IMR-90 (cell line): ENCODE measurements around the gene HS3ST6. TPM values are rescaled to one million over a fixed set of nuclear protein-coding genes. Genes with fewer than 3 reads are reported as not detected.

ENCODE experiments used
- ATAC-seq: fragments of 200-7000 bp; cut with Tn5 transposase; 2 replicates; pipeline ENCODE4 v1.9.1; 2020; ENCODE audit warnings: low read depth, mild to moderate bottlenecking, moderate library complexity
- BruUV-seq: library from RNA; stranded (reverse); fragments of 400-500 nt; replicated peaks from 2 replicates; lab custom pipeline; 2021; lab: Mats Ljungman, UMichigan
- CTCF ChIA-PET: fragments of 300-600 bp; formaldehyde crosslinking; extraction: SDS; loops from one replicate; lab custom pipeline; 2021; ENCODE audit warnings: antibody characterized with exemption; lab: Yijun Ruan, JAX
- POLR2A ChIA-PET: fragments of 300-600 bp; sonication (Branson Sonifier 250); formaldehyde crosslinking; loops from one replicate; lab custom pipeline; 2022; ENCODE audit warnings: antibody characterized with exemption; ENCODE audit not compliant: unreplicated experiment; lab: Charles Lee
- DNase-seq: peaks from one replicate; pipeline ENCODE4 v3.0.0; 2013
- H2AFZ ChIP-seq: replicated peaks from 2 replicates; pipeline ENCODE3; 2013; ENCODE audit warnings: low read length, mild to moderate bottlenecking; ENCODE audit not compliant: poor library complexity
- H2AK5ac ChIP-seq: 2 replicates; pipeline ENCODE4 v1.6.1; 2013; ENCODE audit warnings: low read depth, low read length, inconsistent platforms
- H2AK9ac ChIP-seq: replicated peaks from 2 replicates; pipeline ENCODE3; 2013; ENCODE audit warnings: mild to moderate bottlenecking, low read depth, low read length, moderate library complexity; ENCODE audit not compliant: poor library complexity
- H2BK120ac ChIP-seq: 2 replicates; pipeline ENCODE4 v1.6.1; 2013; ENCODE audit warnings: low read depth, low read length, inconsistent platforms
- H2BK15ac ChIP-seq: 3 replicates; pipeline ENCODE4 v1.6.1; 2013; ENCODE audit warnings: low read depth, low read length, inconsistent platforms
- H2BK20ac ChIP-seq: 2 replicates; pipeline ENCODE4 v1.6.1; 2013; ENCODE audit warnings: low read depth, mild to moderate bottlenecking, inconsistent platforms, low read length, moderate library complexity
- H2BK5ac ChIP-seq: 2 replicates; pipeline ENCODE4 v1.6.1; 2013; ENCODE audit warnings: mild to moderate bottlenecking, low read depth, low read length, inconsistent platforms; ENCODE audit not compliant: poor library complexity, severe bottlenecking
- H3K14ac ChIP-seq: replicated peaks from 2 replicates; pipeline ENCODE4 v1.6.1; 2013; ENCODE audit warnings: low read depth, low read length, inconsistent platforms
- H3K18ac ChIP-seq: 2 replicates; pipeline ENCODE4 v1.6.1; 2013; ENCODE audit warnings: low read depth, low read length, control low read depth
- H3K23ac ChIP-seq: 2 replicates; pipeline ENCODE4 v1.6.1; 2013; ENCODE audit warnings: low read depth, low read length, inconsistent platforms
- H3K27ac ChIP-seq: 2 replicates; pipeline ENCODE4 v1.5.1; 2013; ENCODE audit warnings: mild to moderate bottlenecking, control low read depth, low read length; ENCODE audit not compliant: insufficient read depth
- H3K27me3 ChIP-seq: 2 replicates; pipeline ENCODE4 v1.6.1; 2013; ENCODE audit warnings: low read length; ENCODE audit not compliant: control insufficient read depth, insufficient read depth
- H3K36me3 ChIP-seq: 2 replicates; pipeline ENCODE4 v1.6.1; 2013; ENCODE audit warnings: low read length, mixed read lengths; ENCODE audit not compliant: control insufficient read depth, insufficient read depth
- H3K4ac ChIP-seq: 2 replicates; pipeline ENCODE4 v1.6.1; 2013; ENCODE audit warnings: low read depth, low read length, inconsistent platforms
- H3K4me1 ChIP-seq: 2 replicates; pipeline ENCODE4 v1.6.1; 2013; ENCODE audit warnings: low read length, mixed read lengths; ENCODE audit not compliant: control insufficient read depth, insufficient read depth
- H3K4me2 ChIP-seq: 2 replicates; pipeline ENCODE4 v1.6.1; 2013; ENCODE audit warnings: low read depth, mild to moderate bottlenecking, control low read depth, low read length, moderate library complexity
- H3K4me3 ChIP-seq: 2 replicates; pipeline ENCODE4 v1.5.1; 2013; ENCODE audit warnings: low read depth, mild to moderate bottlenecking, control low read depth, low read length, moderate library complexity; ENCODE audit not compliant: insufficient read depth
- H3K56ac ChIP-seq: 2 replicates; pipeline ENCODE4 v1.6.1; 2013; ENCODE audit warnings: low read length, inconsistent platforms; ENCODE audit not compliant: insufficient read depth; ENCODE audit errors: extremely low read depth
- H3K79me1 ChIP-seq, 2 experiments: 2 replicates each; pipeline ENCODE4 v1.6.1; 2013; ENCODE audit warnings: low read length in 2 of 2, inconsistent platforms in 1 of 2, low read depth in 1 of 2
- H3K9ac ChIP-seq: 2 replicates; pipeline ENCODE4 v1.6.1; 2013; ENCODE audit warnings: low read depth, low read length, control low read depth
- H3K9me1 ChIP-seq: 2 replicates; pipeline ENCODE4 v1.6.1; 2013; ENCODE audit warnings: low read length, inconsistent platforms; ENCODE audit not compliant: insufficient read depth
- H3K9me3 ChIP-seq: 2 replicates; pipeline ENCODE4 v1.6.1; 2013; ENCODE audit warnings: low read length; ENCODE audit not compliant: control insufficient read depth, insufficient read depth
- H4K20me1 ChIP-seq: 2 replicates; pipeline ENCODE4 v1.6.1; 2013; ENCODE audit warnings: low read length, inconsistent platforms; ENCODE audit not compliant: insufficient read depth
- H4K5ac ChIP-seq: 2 replicates; pipeline ENCODE4 v1.6.1; 2013; ENCODE audit warnings: mild to moderate bottlenecking, low read depth, low read length, control low read depth
- H4K8ac ChIP-seq, 2 experiments: 2 replicates each; pipeline ENCODE4 v1.6.1; 2013; ENCODE audit warnings: low read depth in 2 of 2, low read length in 2 of 2, control low read depth in 1 of 2, inconsistent platforms in 1 of 2
- H4K91ac ChIP-seq: 2 replicates; pipeline ENCODE4 v1.6.1; 2013; ENCODE audit warnings: low read depth, low read length, inconsistent platforms; ENCODE audit not compliant: insufficient read depth
- NFE2L2 ChIP-seq: fragments of 150-350 bp; IDR thresholded peaks from 2 replicates; pipeline ENCODE4 v1.6.1; 2016; ENCODE audit warnings: low read depth, mild to moderate bottlenecking, low read length
- WGBS, 2 experiments: methylation state at CpG; one replicate each; pipeline versions ENCODE4 v1.1.5 to v1.1.7; 2013; ENCODE audit warnings: missing lambda C conversion rate in 2 of 2; ENCODE audit not compliant: insufficient read length in 1 of 2; ENCODE audit errors: extremely low coverage in 2 of 2; 5-methylcytosine and 5-hydroxymethylcytosine counted together
- dilution Hi-C: fragments of 300-500 bp; cut with HindIII; formaldehyde crosslinking; loops from one replicate; pipeline ENCODE4 v1.14.3; 2018; ENCODE audit warnings: low sequenced_read_pairs; ENCODE audit not compliant: unreplicated experiment
- in situ Hi-C: fragments of 300-500 bp; cut with MboI; formaldehyde crosslinking; loops from 3 replicates; pipeline ENCODE4 v1.14.3; 2019; ENCODE audit warnings: low sequenced_read_pairs, inconsistent platforms, mixed read lengths
- intact Hi-C: fragments of 100-400 bp; cut with micrococcal nuclease; formaldehyde crosslinking; loops from 2 replicates; pipeline ENCODE4 v1.10.0; 2022
- polyA plus RNA-seq, 3 experiments: library from polyadenylated mRNA; depleted of rRNA; stranded (reverse); fragments of >200 nt; gene quantifications; 2 replicates each; pipeline ENCODE4 v1.2.3, GENCODE V29; 2012; ENCODE audit warnings: low replicate concordance in 1 of 3
- total RNA-seq: library from RNA; depleted of rRNA; stranded (reverse); fragments of >200 nt; gene quantifications from 2 replicates; pipeline ENCODE4 v1.2.3, GENCODE V29; 2012
- TF ChIP-seq, protein P1 (sequence below): conservative IDR thresholded peaks from 2 replicates; pipeline ENCODE4 v1.5.1; 2012; ENCODE audit warnings: mild to moderate bottlenecking, low read depth, low read length, improper control_type of control experiment

The HS3ST6 gene
- total and polyA plus RNA-seq, 2 of the 4 experiments (the other 2 are of a cell fraction), result not detected

DNA sequence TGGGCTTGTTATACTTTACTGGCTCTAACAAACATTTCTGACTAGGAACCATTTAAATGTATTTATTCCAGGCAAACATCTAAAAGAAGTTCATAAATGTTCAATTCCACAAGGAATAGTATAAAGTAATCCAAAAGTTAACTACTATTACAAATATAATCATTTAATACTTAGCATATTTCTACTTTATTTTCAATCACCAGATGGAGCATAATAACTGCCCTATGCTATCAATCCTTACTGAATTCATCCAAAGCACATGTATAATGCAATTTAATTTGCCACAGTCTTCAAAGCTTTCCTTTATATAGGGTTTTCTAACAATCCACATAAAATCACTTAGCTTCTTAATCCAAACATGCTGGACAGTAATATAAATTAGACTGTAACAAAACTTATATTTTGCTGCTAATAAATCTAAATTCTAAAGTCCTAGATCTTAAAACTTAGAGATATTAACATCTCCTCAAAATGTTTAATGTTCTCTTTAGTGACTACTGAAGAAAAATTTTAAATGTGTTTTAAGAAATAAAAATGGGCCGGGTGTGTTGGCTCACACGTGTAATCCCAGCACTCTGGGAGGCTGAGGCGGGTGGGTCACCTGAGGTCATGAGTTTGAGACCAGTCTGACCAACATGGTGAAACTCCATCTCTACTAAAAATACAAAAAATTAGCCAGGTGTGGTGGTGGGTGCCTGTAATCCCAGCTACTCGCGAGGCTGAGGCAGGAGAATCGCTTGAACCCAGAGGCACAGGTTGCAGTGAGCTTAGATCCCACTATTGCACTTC is 52.1 kb downstream of the HS3ST6 start:
- Histone ChIP-seq H3K4me2 (no peak overlapping the region), H3K79me1 (no peaks in the 10 kb centered on the region), H2AK9ac (no peak overlapping the region), H3K14ac (no peak overlapping the region), H2AK5ac (no peak overlapping the region), H3K27me3 (peaks cover 20% of the 10 kb centered on the region), H2AFZ (no peak overlapping the region), H2BK5ac (no peak overlapping the region), H3K23ac (no peak overlapping the region), H4K8ac (no peak overlapping the region), H3K56ac (no peak overlapping the region), H4K20me1 (0 out of 2 replicates have a peak, but pooled peaks cover 4% of the 10 kb centered on the region), H3K9ac (no peak overlapping the region), H2BK15ac (no peak overlapping the region), H3K4ac (no peak overlapping the region), H4K91ac (no peak overlapping the region), H3K27ac (no peak overlapping the region), H3K9me3 (no peaks in the 10 kb centered on the region), H3K4me1 (peaks cover 2% of the 10 kb centered on the region; the same call in 1 of the 2 replicates), H3K36me3 (no peaks in the 10 kb centered on the region), H2BK20ac (no peak overlapping the region), H3K9me1 (no peaks in the 10 kb centered on the region), H2BK120ac (no peak overlapping the region), H4K5ac (no peak overlapping the region), H3K18ac (no peak overlapping the region), H3K4me3 (no peak overlapping the region)
- WGBS, 2 experiments, result no CpG with 5 or more reads among the region's 6 CpGs
- ATAC-seq (no peak), DNase-seq (no peak)
- dilution Hi-C loops, result no loop called here
- intact Hi-C loops, result no loop called here
- POLR2A ChIA-PET, result no interaction called here
- no TSS peak for BruUV-seq
- TF ChIP-seq, protein P1, sequence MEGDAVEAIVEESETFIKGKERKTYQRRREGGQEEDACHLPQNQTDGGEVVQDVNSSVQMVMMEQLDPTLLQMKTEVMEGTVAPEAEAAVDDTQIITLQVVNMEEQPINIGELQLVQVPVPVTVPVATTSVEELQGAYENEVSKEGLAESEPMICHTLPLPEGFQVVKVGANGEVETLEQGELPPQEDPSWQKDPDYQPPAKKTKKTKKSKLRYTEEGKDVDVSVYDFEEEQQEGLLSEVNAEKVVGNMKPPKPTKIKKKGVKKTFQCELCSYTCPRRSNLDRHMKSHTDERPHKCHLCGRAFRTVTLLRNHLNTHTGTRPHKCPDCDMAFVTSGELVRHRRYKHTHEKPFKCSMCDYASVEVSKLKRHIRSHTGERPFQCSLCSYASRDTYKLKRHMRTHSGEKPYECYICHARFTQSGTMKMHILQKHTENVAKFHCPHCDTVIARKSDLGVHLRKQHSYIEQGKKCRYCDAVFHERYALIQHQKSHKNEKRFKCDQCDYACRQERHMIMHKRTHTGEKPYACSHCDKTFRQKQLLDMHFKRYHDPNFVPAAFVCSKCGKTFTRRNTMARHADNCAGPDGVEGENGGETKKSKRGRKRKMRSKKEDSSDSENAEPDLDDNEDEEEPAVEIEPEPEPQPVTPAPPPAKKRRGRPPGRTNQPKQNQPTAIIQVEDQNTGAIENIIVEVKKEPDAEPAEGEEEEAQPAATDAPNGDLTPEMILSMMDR, result no peak
- TF ChIP-seq NFE2L2, result no peak
- CTCF ChIA-PET, result interaction anchor here (0.6 kb wide), 1 partner anchor 42 kb away, joined by 3 read pairs; no protein-coding TSS in a partner anchor
- in situ Hi-C loops, result no loop called here
